Panc1 (cell line): ENCODE results near the gene PCDHAC2. TPM values are rescaled to one million over a fixed set of nuclear protein-coding genes. Genes with fewer than 3 reads are reported as not detected.

Experiments used
- total RNA-seq: library from RNA; stranded (reverse); gene quantifications from one replicate; pipeline ENCODE4 v1.2.1, GENCODE V29; 2021; ENCODE audit not compliant: unreplicated experiment

Gene PCDHAC2
- total RNA-seq, 1 experiment from 2014 or later, result 8.8 TPM

Other genes with a start within 250 kb of the PCDHAC2 start
- not detected for gene PCDHA1, start 180.3 kb upstream of the PCDHAC2 start, total RNA-seq
- gene PCDHA2, start 171.6 kb upstream of the PCDHAC2 start, total RNA-seq, result not detected
- gene PCDHA3, start 165.4 kb upstream of the PCDHAC2 start, total RNA-seq, result not detected
- gene PCDHA4, start 159.4 kb upstream of the PCDHAC2 start, total RNA-seq, result 3.1 TPM
- gene PCDHA5, start 144.9 kb upstream of the PCDHAC2 start, total RNA-seq, result 0.10 TPM
- gene PCDHA6, start 138.5 kb upstream of the PCDHAC2 start, total RNA-seq, result 0.31 TPM
- gene PCDHA7, start 132.2 kb upstream of the PCDHAC2 start, total RNA-seq, result 0.15 TPM
- gene PCDHA8, start 125.3 kb upstream of the PCDHAC2 start, total RNA-seq, result 0.10 TPM
- 0.21 TPM for gene PCDHA9, start 118.1 kb upstream of the PCDHAC2 start, total RNA-seq
- gene PCDHA10, start 110.6 kb upstream of the PCDHAC2 start, total RNA-seq, result 0.33 TPM
- gene PCDHA11, start 97.5 kb upstream of the PCDHAC2 start, total RNA-seq, result 0.08 TPM
- gene PCDHA12, start 91.2 kb upstream of the PCDHAC2 start, total RNA-seq, result 10.0 TPM
- 1.0 TPM for gene PCDHA13, start 84.4 kb upstream of the PCDHAC2 start, total RNA-seq
- gene PCDHAC1, start 40.2 kb upstream of the PCDHAC2 start, total RNA-seq, result 0.59 TPM
- 0.05 TPM for gene PCDHB1, start 84.9 kb downstream of the PCDHAC2 start, total RNA-seq
- gene PCDHB2, start 128.1 kb downstream of the PCDHAC2 start, total RNA-seq, result 12.8 TPM
- gene PCDHB3, start 134.0 kb downstream of the PCDHAC2 start, total RNA-seq, result 0.92 TPM
- gene PCDHB4, start 155.3 kb downstream of the PCDHAC2 start, total RNA-seq, result 0.26 TPM
- gene PCDHB5, start 168.7 kb downstream of the PCDHAC2 start, total RNA-seq, result 0.08 TPM
- gene PCDHB6, start 183.6 kb downstream of the PCDHAC2 start, total RNA-seq, result 1.9 TPM
- 1.3 TPM for gene PCDHB7, start 206.2 kb downstream of the PCDHAC2 start, total RNA-seq
- gene PCDHB8, start 211.3 kb downstream of the PCDHAC2 start, total RNA-seq, result 7.6 TPM
- 1.8 TPM for gene PCDHB16, start 215.9 kb downstream of the PCDHAC2 start, total RNA-seq
- gene PCDHB9, start 220.7 kb downstream of the PCDHAC2 start, total RNA-seq, result 1.8 TPM
- gene PCDHB10, start 225.9 kb downstream of the PCDHAC2 start, total RNA-seq, result 0.72 TPM
- 1.6 TPM for gene PCDHB11, start 233.2 kb downstream of the PCDHAC2 start, total RNA-seq
- gene PCDHB12, start 242.2 kb downstream of the PCDHAC2 start, total RNA-seq, result 0.44 TPM
- 1.0 TPM for gene PCDHB13, start 247.4 kb downstream of the PCDHAC2 start, total RNA-seq